ENCODE results near the gene FXYD5. TPM values are rescaled to one million over a fixed set of nuclear protein-coding genes. Genes with fewer than 3 reads are reported as not detected.

The FXYD5 gene
- total and polyA plus RNA-seq, 2 donors (not counting 1 experiment from before 2014, with no cell fraction given), result 19.8 to 100 TPM

- Histone ChIP-seq H3K27ac (ENCODE audit: insufficient read depth, low read length) (no peak overlapping the region), H3K36me3 (ENCODE audit: control insufficient read depth, insufficient read depth, low read length) (no peaks in the 10 kb centered on the region), H3K9me3 (ENCODE audit: control insufficient read depth, insufficient read depth, low read depth, low read length) (no peaks in the 10 kb centered on the region), H4K20me1 (ENCODE audit: control insufficient read depth, extremely low read depth, insufficient read depth, low read length) (no peaks in the 10 kb centered on the region), H2AFZ (ENCODE audit: low read length) (no peak overlapping the region), H3K4me2 (ENCODE audit: extremely low read depth, insufficient read depth, low read length) (no peak overlapping the region), H3K27me3 (ENCODE audit: control insufficient read depth, insufficient read depth, low read length) (no peaks in the 10 kb centered on the region), H3K4me1 (ENCODE audit: control insufficient read depth, extremely low read depth, insufficient read depth, low read length) (peaks cover 13% of the 10 kb centered on the region), H3K9ac (ENCODE audit: insufficient read depth, low read length) (no peak overlapping the region), H3K79me2 (ENCODE audit: control insufficient read depth, insufficient read depth, low read length) (no peaks in the 10 kb centered on the region), H3K4me3 (replicated peaks in 1 of 4; ENCODE audit: control extremely low read depth in 1 of 4, insufficient read depth in 1 of 4, low read depth in 3 of 4, low read length in 4 of 4) (no peak overlapping the region)
- no peak for TF ChIP-seq EZH2 (IDR thresholded peaks at IDR 0.05; ENCODE audit: low read length, missing control alignments)
- TF ChIP-seq CTCF (conservative IDR thresholded peaks at IDR 0.05 in 1 of 2, IDR thresholded peaks at IDR 0.05 in 1 of 2; ENCODE audit: low read depth in 1 of 2, low read length in 2 of 2), result no peak
- DNase-seq (ENCODE audit: low read depth in 2 of 2), result peak; percentile 38 to 58
These were observed 34.0 kb upstream of the FXYD5 start for GRCh38 chr19:35120492-35120891.

GRCh38 chr19:35120898-35121297 is 33.6 kb upstream of the FXYD5 start:
- no peak for TF ChIP-seq EZH2 (IDR thresholded peaks at IDR 0.05; ENCODE audit: low read length, missing control alignments)
- no peak for TF ChIP-seq CTCF (conservative IDR thresholded peaks at IDR 0.05 in 1 of 2, IDR thresholded peaks at IDR 0.05 in 1 of 2; ENCODE audit: low read depth in 1 of 2, low read length in 2 of 2)
- Histone ChIP-seq H3K9ac (ENCODE audit: insufficient read depth, low read length) (no peak overlapping the region), H3K79me2 (ENCODE audit: control insufficient read depth, insufficient read depth, low read length) (no peaks in the 10 kb centered on the region), H3K4me1 (ENCODE audit: control insufficient read depth, extremely low read depth, insufficient read depth, low read length) (peaks cover 13% of the 10 kb centered on the region), H3K4me3 (replicated peaks in 1 of 4; ENCODE audit: control extremely low read depth in 1 of 4, insufficient read depth in 1 of 4, low read depth in 3 of 4, low read length in 4 of 4) (no peak overlapping the region), H3K27ac (ENCODE audit: insufficient read depth, low read length) (no peak overlapping the region), H4K20me1 (ENCODE audit: control insufficient read depth, extremely low read depth, insufficient read depth, low read length) (no peaks in the 10 kb centered on the region), H2AFZ (ENCODE audit: low read length) (no peak overlapping the region), H3K27me3 (ENCODE audit: control insufficient read depth, insufficient read depth, low read length) (no peaks in the 10 kb centered on the region), H3K36me3 (ENCODE audit: control insufficient read depth, insufficient read depth, low read length) (no peaks in the 10 kb centered on the region), H3K4me2 (ENCODE audit: extremely low read depth, insufficient read depth, low read length) (no peak overlapping the region), H3K9me3 (ENCODE audit: control insufficient read depth, insufficient read depth, low read depth, low read length) (no peaks in the 10 kb centered on the region)
- no peak for DNase-seq (ENCODE audit: low read depth in 2 of 2)

DNA sequence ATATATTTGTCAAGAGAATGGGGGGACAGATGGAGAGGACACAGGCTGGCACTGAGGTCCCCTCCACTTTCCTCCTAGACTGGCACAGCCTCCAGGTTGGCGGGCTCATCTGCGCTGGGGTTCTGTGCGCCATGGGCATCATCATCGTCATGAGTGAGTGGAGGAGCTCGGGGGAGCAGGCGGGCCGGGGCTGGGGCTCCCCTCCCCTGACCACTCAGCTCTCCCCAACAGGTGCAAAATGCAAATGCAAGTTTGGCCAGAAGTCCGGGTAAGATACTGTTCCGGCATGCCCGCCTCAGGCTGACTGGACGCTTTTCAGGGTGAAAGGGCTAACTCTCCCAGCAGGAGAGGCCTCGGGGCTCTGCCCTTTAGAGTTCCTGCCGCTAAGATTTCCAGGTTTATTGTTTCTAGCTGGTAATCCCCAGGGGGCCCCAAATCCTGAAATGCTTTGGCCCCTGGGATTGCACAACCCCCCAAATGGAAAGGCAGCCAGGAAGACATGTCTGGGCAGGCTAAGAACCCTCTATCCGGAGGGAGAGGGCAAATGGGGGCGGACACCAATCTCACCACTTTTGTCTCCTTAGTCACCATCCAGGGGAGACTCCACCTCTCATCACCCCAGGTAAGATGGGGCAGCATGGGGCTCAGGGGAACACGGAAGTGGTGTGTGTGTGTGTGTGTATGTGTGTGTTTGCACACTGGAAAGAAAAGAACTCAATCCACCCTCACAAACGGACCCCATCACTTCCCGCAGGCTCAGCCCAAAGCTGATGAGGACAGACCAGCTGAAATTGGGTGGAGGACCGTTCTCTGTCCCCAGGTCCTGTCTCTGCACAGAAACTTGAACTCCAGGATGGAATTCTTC is 31.6 kb upstream of the FXYD5 start:
- no peak overlapping the region for H3K4me3 ChIP-seq (replicated peaks in 1 of 4; ENCODE audit: control extremely low read depth in 1 of 4, insufficient read depth in 1 of 4, low read depth in 3 of 4, low read length in 4 of 4)
- no peak for DNase-seq (ENCODE audit: low read depth in 2 of 2)
- H4K20me1 ChIP-seq (ENCODE audit: control insufficient read depth, extremely low read depth, insufficient read depth, low read length), result no peaks in the 10 kb centered on the region
- no peak overlapping the region for H3K4me2 ChIP-seq (ENCODE audit: extremely low read depth, insufficient read depth, low read length)
- no peak overlapping the region for H3K9ac ChIP-seq (ENCODE audit: insufficient read depth, low read length)
- H3K79me2 ChIP-seq (ENCODE audit: control insufficient read depth, insufficient read depth, low read length), result no peaks in the 10 kb centered on the region
- H3K9me3 ChIP-seq (ENCODE audit: control insufficient read depth, insufficient read depth, low read depth, low read length), result no peaks in the 10 kb centered on the region
- H3K4me1 ChIP-seq (ENCODE audit: control insufficient read depth, extremely low read depth, insufficient read depth, low read length), result peaks cover 13% of the 10 kb centered on the region
- no peak overlapping the region for H2AFZ ChIP-seq (ENCODE audit: low read length)
- H3K27me3 ChIP-seq (ENCODE audit: control insufficient read depth, insufficient read depth, low read length), result peaks cover 3% of the 10 kb centered on the region
- no peak overlapping the region for H3K27ac ChIP-seq (ENCODE audit: insufficient read depth, low read length)
- H3K36me3 ChIP-seq (ENCODE audit: control insufficient read depth, insufficient read depth, low read length), result no peaks in the 10 kb centered on the region
- TF ChIP-seq EZH2 (IDR thresholded peaks at IDR 0.05; ENCODE audit: low read length, missing control alignments), result no peak

All from fibroblast of lung (primary cell).